Stimulated activated CD4-positive, alpha-beta T cell treated with anti-CD3 and anti-CD28 coated beads, Interleukin-15, amount 100 ng/mL, for 1 hour (primary cell): ENCODE measurements around the gene TPI1.
A peak's percentile ranks its signal among the peaks of the same experiment; 100 is the strongest.
"Not testable (repeated sequence)": the region's sequence is repeated elsewhere in the genome, so short reads cannot be mapped to it uniquely, and the experiment has no call there.

Source experiments
- DNase-seq, 2 donors: peaks; one replicate each; pipeline ENCODE4 v3.0.0-alpha.2; 2020; ENCODE audit warnings: low read depth in 1 of 2, low spot score in 1 of 2

Gene TPI1

GRCh38 chr12:6846316-6846869 lies 20.9 kb upstream of the TPI1 start:
- DNase-seq: no peak

- no peak for DNase-seq
Measured at GRCh38 chr12:6847676-6848075, 19.7 kb upstream of the TPI1 start.

- no peak for DNase-seq
Measured at GRCh38 chr12:6849427-6849826, 17.9 kb upstream of the TPI1 start.

GRCh38 chr12:6849976-6850560 lies 17.3 kb upstream of the TPI1 start:
- no peak for DNase-seq

- DNase-seq: no peak
Measured at GRCh38 chr12:6850796-6851152, 16.6 kb upstream of the TPI1 start.

- DNase-seq: peak; percentile 73 to 79
Measured at GRCh38 chr12:6851153-6851920, 16.0 kb upstream of the TPI1 start, which contains the start of gene CDCA3. TSS of gene CDCA3 (minus strand) at chr12:6851286. CDS start at chr12:6850952, 334 bp downstream.

GRCh38 chr12:6851921-6852650 lies 15.2 kb upstream of the TPI1 start, which contains the start of gene USP5:
TSS of gene USP5 (plus strand) at chr12:6852150. CDS start at chr12:6852180, 30 bp downstream.
- peak; percentile 90 to 96 for DNase-seq

GRCh38 chr12:6852651-6853354 lies 14.5 kb upstream of the TPI1 start:
- DNase-seq: peak; percentile 14 to 57

- DNase-seq: no peak
Measured at GRCh38 chr12:6853626-6854025, 13.7 kb upstream of the TPI1 start.

- no peak for DNase-seq
Measured at GRCh38 chr12:6854036-6854435, 13.3 kb upstream of the TPI1 start.

GRCh38 chr12:6855322-6855721 lies 12.0 kb upstream of the TPI1 start:
- no peak for DNase-seq

- DNase-seq: no peak
Measured at GRCh38 chr12:6858799-6859198, 8.5 kb upstream of the TPI1 start.

- no peak for DNase-seq
Measured at GRCh38 chr12:6860116-6860515, 7.2 kb upstream of the TPI1 start.

GRCh38 chr12:6860942-6861341 lies 6.4 kb upstream of the TPI1 start:
- DNase-seq: no peak

GRCh38 chr12:6861391-6861790 lies 5.9 kb upstream of the TPI1 start:
- DNase-seq: no peak

GRCh38 chr12:6863033-6863432 lies 4.3 kb upstream of the TPI1 start:
- no peak for DNase-seq

- DNase-seq: no peak
Measured at GRCh38 chr12:6863586-6864321, 3.6 kb upstream of the TPI1 start.

- DNase-seq: not testable (repeated sequence)
Measured at GRCh38 chr12:6865307-6865706, 2.0 kb upstream of the TPI1 start.

GRCh38 chr12:6866163-6866919 lies 990 bp upstream of the TPI1 start:
- DNase-seq: no peak

- no peak for DNase-seq
Measured at GRCh38 chr12:6866920-6867412, 365 bp upstream of the TPI1 start.
